Measurements from ENCODE around the gene TEAD2.

- no peak for TF ChIP-seq ZNF8 (CRISPR knock-in tag; IDR thresholded peaks at IDR 0.05)
- no peak for TF ChIP-seq ZC3H10 (CRISPR knock-in tag; IDR thresholded peaks at IDR 0.05)
- TF ChIP-seq PPARA (CRISPR knock-in tag; IDR thresholded peaks at IDR 0.05; ENCODE audit: borderline replicate concordance): no peak
- no peak for TF ChIP-seq ZNF70 (CRISPR knock-in tag; IDR thresholded peaks at IDR 0.05)
Measured at GRCh38 chr19:49378512-49378911, 16.3 kb upstream of the TEAD2 start.
